Parathyroid adenoma (tissue), 2 donors: Measurements from ENCODE around the gene CEP112.

Source experiments
- H2AFZ ChIP-seq: fragments of 300-600 bp; sonication (generic); one replicate; pipeline ENCODE4 v1.7.0; 2017; ENCODE audit warnings: antibody characterized with exemption, mild to moderate bottlenecking
- H3K27ac ChIP-seq: fragments of 300-600 bp; sonication (generic); one replicate; pipeline ENCODE4 v1.7.0; 2017
- H3K27me3 ChIP-seq: fragments of 300-600 bp; sonication (generic); one replicate; pipeline ENCODE4 v1.7.0; 2017; ENCODE audit warnings: low read length; ENCODE audit not compliant: control insufficient read depth, insufficient read depth
- H3K36me3 ChIP-seq: fragments of 300-600 bp; sonication (generic); one replicate; pipeline ENCODE4 v1.7.0; 2017; ENCODE audit warnings: low read length; ENCODE audit not compliant: control insufficient read depth, insufficient read depth
- H3K4me1 ChIP-seq: fragments of 300-600 bp; sonication (generic); one replicate; pipeline ENCODE4 v1.7.0; 2017; ENCODE audit warnings: control low read depth
- H3K4me2 ChIP-seq: fragments of 300-600 bp; sonication (generic); one replicate; pipeline ENCODE4 v1.7.0; 2017; ENCODE audit warnings: low read length
- H3K4me3 ChIP-seq: fragments of 300-600 bp; sonication (generic); one replicate; pipeline ENCODE4 v1.7.0; 2017; ENCODE audit warnings: low read depth, low read length
- H3K79me2 ChIP-seq: fragments of 300-600 bp; sonication (generic); one replicate; pipeline ENCODE4 v1.7.0; 2017; ENCODE audit warnings: control low read depth
- H3K9ac ChIP-seq: fragments of 300-600 bp; sonication (generic); one replicate; pipeline ENCODE4 v1.7.0; 2017; ENCODE audit warnings: mild to moderate bottlenecking
- H3K9me3 ChIP-seq: fragments of 300-600 bp; sonication (generic); one replicate; pipeline ENCODE4 v1.7.0; 2017; ENCODE audit warnings: low read length; ENCODE audit not compliant: control insufficient read depth
- CTCF ChIP-seq: fragments of 300-600 bp; sonication (generic); IDR thresholded peaks from one replicate; pipeline ENCODE4 v1.7.0; 2017; ENCODE audit warnings: antibody characterized with exemption, mild to moderate bottlenecking
- donor health status: primary hyperparathyroidism.

The CEP112 gene

GRCh38 chr17:65984299-65984698 lies 207.6 kb downstream of the CEP112 start:
- no peak for TF ChIP-seq CTCF
- Histone ChIP-seq H3K27me3 (no peaks in the 10 kb centered on the region), H3K9ac (no peak overlapping the region), H3K36me3 (no peaks in the 10 kb centered on the region), H3K4me1 (no peaks in the 10 kb centered on the region), H3K27ac (no peak overlapping the region), H3K79me2 (no peaks in the 10 kb centered on the region), H2AFZ (no peak overlapping the region), H3K9me3 (no peaks in the 10 kb centered on the region), H3K4me3 (no peak overlapping the region), H3K4me2 (no peak overlapping the region)

GRCh38 chr17:65978871-65979270 lies 213.1 kb downstream of the CEP112 start:
- Histone ChIP-seq H3K9me3 (no peaks in the 10 kb centered on the region), H3K4me2 (no peak overlapping the region), H3K79me2 (no peaks in the 10 kb centered on the region), H3K27me3 (no peaks in the 10 kb centered on the region), H3K4me3 (no peak overlapping the region), H3K27ac (no peak overlapping the region), H3K36me3 (no peaks in the 10 kb centered on the region), H3K4me1 (no peaks in the 10 kb centered on the region), H2AFZ (no peak overlapping the region), H3K9ac (no peak overlapping the region)
- no peak for TF ChIP-seq CTCF

- H3K27ac ChIP-seq: no peak overlapping the region
Observed at GRCh38 chr17:65977041-65977440, 214.9 kb downstream of the CEP112 start.

GRCh38 chr17:65975878-65976277 lies 216.1 kb downstream of the CEP112 start:
- TF ChIP-seq CTCF: no peak
- Histone ChIP-seq H3K4me1 (no peaks in the 10 kb centered on the region), H3K4me2 (no peak overlapping the region), H3K79me2 (no peaks in the 10 kb centered on the region), H2AFZ (no peak overlapping the region), H3K27me3 (no peaks in the 10 kb centered on the region), H3K36me3 (no peaks in the 10 kb centered on the region), H3K4me3 (no peak overlapping the region), H3K27ac (no peak overlapping the region), H3K9me3 (no peaks in the 10 kb centered on the region), H3K9ac (no peak overlapping the region)

More at GRCh38 chr17:65977041-65977440, 214.9 kb downstream of the CEP112 start:
- H3K36me3 ChIP-seq: no peaks in the 10 kb centered on the region
- H3K9ac ChIP-seq: no peak overlapping the region
- no peaks in the 10 kb centered on the region for H3K4me1 ChIP-seq
- no peaks in the 10 kb centered on the region for H3K79me2 ChIP-seq
- no peaks in the 10 kb centered on the region for H3K9me3 ChIP-seq
- no peak for TF ChIP-seq CTCF
- no peak overlapping the region for H3K4me3 ChIP-seq
- H3K4me2 ChIP-seq: no peak overlapping the region
- H2AFZ ChIP-seq: no peak overlapping the region
- H3K27me3 ChIP-seq: no peaks in the 10 kb centered on the region

GRCh38 chr17:65973237-65973636 lies 218.7 kb downstream of the CEP112 start:
- H3K9ac ChIP-seq: no peak overlapping the region
- H3K9me3 ChIP-seq: no peaks in the 10 kb centered on the region
- H3K36me3 ChIP-seq: no peaks in the 10 kb centered on the region
- no peak for TF ChIP-seq CTCF
- H2AFZ ChIP-seq: no peak overlapping the region
- no peak overlapping the region for H3K4me3 ChIP-seq
- H3K4me1 ChIP-seq: no peaks in the 10 kb centered on the region
- H3K4me2 ChIP-seq: no peak overlapping the region
- no peak overlapping the region for H3K27ac ChIP-seq
- no peaks in the 10 kb centered on the region for H3K27me3 ChIP-seq
- H3K79me2 ChIP-seq: no peaks in the 10 kb centered on the region
